T-cell (primary cell): ENCODE measurements around the gene PRSS22. TPM values are rescaled to one million over a fixed set of nuclear protein-coding genes. Genes with fewer than 3 reads are reported as not detected.

Experiments used
- ATAC-seq, 4 experiments: fragments of 200-7000 bp in 3 of 4; fragments of 150-1000 bp in 1 of 4; cut with Tn5 transposase; replicated peaks in 1 of 4; 1 replicate in 3 of 4; 2 replicates in 1 of 4; pipeline ENCODE4 v1.10.0; 2021; ENCODE audit warnings: moderate library complexity in 3 of 4, mild to moderate bottlenecking in 2 of 4, moderate number of reproducible peaks in 1 of 4
- CTCF ChIA-PET, 2 donors: fragments of 300-600 bp; sonication (Branson Sonifier 250); formaldehyde crosslinking; loops; one replicate each; lab custom pipeline; 2022; ENCODE audit warnings: antibody characterized with exemption in 2 of 2; lab: Charles Lee
- POLR2A ChIA-PET, 2 donors: fragments of 300-600 bp; sonication (Branson Sonifier 250); formaldehyde crosslinking; loops; one replicate each; lab custom pipeline; 2022; ENCODE audit warnings: antibody characterized with exemption in 2 of 2; lab: Charles Lee
- DNase-seq, 35 experiments: peaks; one replicate each; pipeline versions ENCODE4 v3.0.0 to v3.0.0-alpha.2; 2013 to 2023
- H3K27ac ChIP-seq: one replicate; pipeline ENCODE4 v1.5.1; 2013; ENCODE audit warnings: low read length
- H3K27me3 ChIP-seq, 2 experiments: replicated peaks in 1 of 2; 1 replicate in 1 of 2; 2 replicates in 1 of 2; pipeline versions ENCODE4 v1.6.1 to v1.7.0; 2013; ENCODE audit warnings: low read length in 1 of 2, mixed read lengths in 1 of 2; ENCODE audit not compliant: control insufficient read depth in 2 of 2, insufficient read depth in 2 of 2; ENCODE audit errors: extremely low read depth in 1 of 2
- H3K36me3 ChIP-seq, 2 donors: 1 replicate in 1 of 2; 2 replicates in 1 of 2; pipeline versions ENCODE4 v1.6.1 to v1.7.0; 2013; ENCODE audit warnings: low read length in 1 of 2; ENCODE audit not compliant: control insufficient read depth in 2 of 2, insufficient read depth in 1 of 2; ENCODE audit errors: extremely low read depth in 1 of 2
- H3K4me1 ChIP-seq, 2 experiments: 1 replicate in 1 of 2; 2 replicates in 1 of 2; pipeline versions ENCODE4 v1.6.1 to v1.7.0; 2013; ENCODE audit warnings: low read length in 2 of 2, mixed read lengths in 1 of 2; ENCODE audit not compliant: insufficient read depth in 2 of 2, control insufficient read depth in 1 of 2; ENCODE audit errors: extremely low read depth in 1 of 2
- H3K4me3 ChIP-seq, 2 donors: 1 replicate in 1 of 2; 2 replicates in 1 of 2; pipeline versions ENCODE4 v1.5.1 to v1.7.0; 2013; ENCODE audit warnings: mild to moderate bottlenecking in 2 of 2, low read length in 1 of 2, moderate library complexity in 1 of 2; ENCODE audit not compliant: control insufficient read depth in 1 of 2; ENCODE audit errors: extremely low read depth in 1 of 2
- H3K9me3 ChIP-seq: 2 replicates; pipeline ENCODE4 v1.7.0; 2013
- H3K27ac Mint-ChIP-seq, 2 donors: one replicate each; pipeline ENCODE4 v1.8.0; 2020 to 2021; ENCODE audit warnings: mild to moderate bottlenecking in 2 of 2, mixed read lengths in 2 of 2
- H3K27me3 Mint-ChIP-seq, 2 donors: one replicate each; pipeline ENCODE4 v1.8.0; 2021 to 2022; ENCODE audit warnings: mixed read lengths in 2 of 2
- H3K36me3 Mint-ChIP-seq: one replicate; pipeline ENCODE4 v1.8.0; 2021; ENCODE audit warnings: mixed read lengths
- H3K4me1 Mint-ChIP-seq, 3 donors: one replicate each; pipeline ENCODE4 v1.8.0; 2020 to 2022; ENCODE audit warnings: mixed read lengths in 3 of 3, mild to moderate bottlenecking in 1 of 3
- H3K4me3 Mint-ChIP-seq, 3 donors: one replicate each; pipeline ENCODE4 v1.8.0; 2020 to 2022; ENCODE audit warnings: mild to moderate bottlenecking in 3 of 3, mixed read lengths in 3 of 3, moderate library complexity in 3 of 3
- H3K9me3 Mint-ChIP-seq, 3 donors: one replicate each; pipeline ENCODE4 v1.8.0; 2020 to 2022; ENCODE audit warnings: mixed read lengths in 3 of 3
- WGBS: methylation state at CpG from one replicate; pipeline ENCODE4 v1.1.5; 2013; ENCODE audit warnings: missing lambda C conversion rate; ENCODE audit not compliant: insufficient coverage; 5-methylcytosine and 5-hydroxymethylcytosine counted together
- total RNA-seq, 35 experiments: library from RNA in 6 of 35; stranded (reverse) in 6 of 35; fragments of 120-200 nt in 1 of 35; gene quantifications; one replicate each; pipeline versions ENCODE4 v1.2.1 to v1.2.4 and lab custom pipeline; 2013 to 2026

Gene PRSS22
- total RNA-seq, 5 donors from 2014 or later (not counting 1 experiment from before 2014, with no cell fraction given), result 0.56 to 2.6 (median 1.4) TPM; not detected in 1

- Mint-ChIP-seq H3K9me3 (no peaks in the 10 kb centered on the region), H3K27ac (no peak overlapping the region), H3K36me3 (no peaks in the 10 kb centered on the region), H3K27me3 (no peaks in the 10 kb centered on the region), H3K4me1 (no peaks in the 10 kb centered on the region), H3K4me3 (no peak overlapping the region)
- WGBS, result 100% methylated on average over 1 of the region's 7 CpGs
- Histone ChIP-seq H3K27ac (no peak overlapping the region), H3K4me3 (no peak overlapping the region), H3K36me3 (peaks cover 6 to 10% of the 10 kb centered on the region in 2 donors), H3K9me3 (no peaks in the 10 kb centered on the region), H3K27me3 (no peaks in the 10 kb centered on the region), H3K4me1 (no peaks in the 10 kb centered on the region)
- POLR2A ChIA-PET, result no interaction called here
- peak in 1 of 35 experiments; percentile 15 for DNase-seq
- no peak for ATAC-seq
- CTCF ChIA-PET, result interaction anchor here in 1 of 2 donors (0.5 kb wide), 1 partner anchor 30 kb away, joined by 3 read pairs; no protein-coding TSS in a partner anchor
Observed at GRCh38 chr16:2897110-2897509, 39.1 kb upstream of the PRSS22 start.

- H3K36me3 ChIP-seq, result peaks cover 6 to 10% of the 10 kb centered on the region in 2 donors
- no peaks in the 10 kb centered on the region for H3K4me1 Mint-ChIP-seq
- no peaks in the 10 kb centered on the region for H3K27me3 Mint-ChIP-seq
- CTCF ChIA-PET, result no interaction called here
- no peaks in the 10 kb centered on the region for H3K36me3 Mint-ChIP-seq
- POLR2A ChIA-PET, result no interaction called here
- H3K9me3 ChIP-seq, result no peaks in the 10 kb centered on the region
- H3K27ac Mint-ChIP-seq, result no peak overlapping the region
- no peak for DNase-seq
- no peak overlapping the region for H3K27ac ChIP-seq
- H3K27me3 ChIP-seq, result no peaks in the 10 kb centered on the region
- no peak overlapping the region for H3K4me3 ChIP-seq
- WGBS, result 94% methylated on average over 17 of the region's 19 CpGs
- no peak for ATAC-seq
- H3K9me3 Mint-ChIP-seq, result no peaks in the 10 kb centered on the region
- no peaks in the 10 kb centered on the region for H3K4me1 ChIP-seq
- no peak overlapping the region for H3K4me3 Mint-ChIP-seq
Observed at GRCh38 chr16:2896480-2897010, 38.6 kb upstream of the PRSS22 start.

GRCh38 chr16:2895813-2896212, 37.8 kb upstream of the PRSS22 start:
- H3K27me3 Mint-ChIP-seq, result no peaks in the 10 kb centered on the region
- Histone ChIP-seq H3K9me3 (no peaks in the 10 kb centered on the region), H3K4me3 (no peak overlapping the region), H3K36me3 (peaks cover 9 to 10% of the 10 kb centered on the region in 2 donors), H3K4me1 (no peaks in the 10 kb centered on the region), H3K27ac (no peak overlapping the region), H3K27me3 (no peaks in the 10 kb centered on the region)
- H3K27ac Mint-ChIP-seq, result no peak overlapping the region
- ATAC-seq (no peak), DNase-seq (no peak)
- no peak overlapping the region for H3K4me3 Mint-ChIP-seq
- H3K4me1 Mint-ChIP-seq, result no peaks in the 10 kb centered on the region
- POLR2A ChIA-PET, result no interaction called here
- 100% methylated on average over 3 of the region's 4 CpGs for WGBS
- CTCF ChIA-PET, result no interaction called here
- H3K36me3 Mint-ChIP-seq, result no peaks in the 10 kb centered on the region
- no peaks in the 10 kb centered on the region for H3K9me3 Mint-ChIP-seq

GRCh38 chr16:2894231-2894630, 36.3 kb upstream of the PRSS22 start:
- Mint-ChIP-seq H3K4me1 (no peaks in the 10 kb centered on the region), H3K9me3 (no peaks in the 10 kb centered on the region), H3K27ac (no peak overlapping the region), H3K4me3 (no peak overlapping the region), H3K36me3 (no peaks in the 10 kb centered on the region), H3K27me3 (no peaks in the 10 kb centered on the region)
- Histone ChIP-seq H3K36me3 (peaks cover 9 to 10% of the 10 kb centered on the region in 2 donors), H3K27ac (no peak overlapping the region), H3K9me3 (no peaks in the 10 kb centered on the region), H3K27me3 (no peaks in the 10 kb centered on the region), H3K4me1 (no peaks in the 10 kb centered on the region), H3K4me3 (no peak overlapping the region)
- DNase-seq, result no peak
- ChIA-PET CTCF (no interaction called here), POLR2A (no interaction called here)
- 96% methylated on average over 27 of the region's 31 CpGs for WGBS
- no peak for ATAC-seq

- Mint-ChIP-seq H3K9me3 (no peaks in the 10 kb centered on the region), H3K4me3 (peak overlapping the region; percentile 82 to 93 (median 87)), H3K4me1 (peaks cover 0 to 23% (median 11%) of the 10 kb centered on the region in 3 donors), H3K27me3 (no peaks in the 10 kb centered on the region), H3K27ac (peak overlapping the region; percentile 81 to 84), H3K36me3 (no peaks in the 10 kb centered on the region)
- Histone ChIP-seq H3K27ac (no peak overlapping the region), H3K4me3 (peak overlapping the region; percentile 66 to 69), H3K27me3 (no peaks in the 10 kb centered on the region), H3K4me1 (peaks cover 5 to 18% of the 10 kb centered on the region in 2 experiments), H3K36me3 (no peaks in the 10 kb centered on the region), H3K9me3 (no peaks in the 10 kb centered on the region)
- ChIA-PET POLR2A (interaction anchor here in 1 of 2 donors (0.6 kb wide), 1 partner anchor 40 kb away, joined by 3 read pairs; no protein-coding TSS in a partner anchor), CTCF (interaction anchor here in 1 of 2 donors (0.5 to 2.0 kb wide), 3 partner anchors 9 to 202 kb away, joined by 3 to 7 read pairs (median 3); partner anchors contain the start of gene KCTD5)
- ATAC-seq, result no peak
- no peak for DNase-seq
- 88% methylated on average over 13 of the region's 18 CpGs for WGBS
Observed at GRCh38 chr16:2884041-2884451, 26.1 kb upstream of the PRSS22 start.

- Mint-ChIP-seq H3K27ac (peak overlapping the region; percentile 81 to 84), H3K4me3 (peak overlapping the region; percentile 87 to 93 (median 90)), H3K27me3 (no peaks in the 10 kb centered on the region), H3K9me3 (no peaks in the 10 kb centered on the region), H3K4me1 (peaks cover 0 to 21% (median 11%) of the 10 kb centered on the region in 3 donors), H3K36me3 (no peaks in the 10 kb centered on the region)
- 4% methylated on average over 8 of the region's 31 CpGs for WGBS
- H3K4me1 ChIP-seq, result peaks cover 5 to 18% of the 10 kb centered on the region in 2 experiments
- peak overlapping the region; percentile 66 to 69 for H3K4me3 ChIP-seq
- ATAC-seq (no peak), DNase-seq (peak in 6 of 35 experiments; percentile 5 to 28 (median 12))
- H3K27me3 ChIP-seq, result no peaks in the 10 kb centered on the region
- no peaks in the 10 kb centered on the region for H3K9me3 ChIP-seq
- ChIA-PET POLR2A (interaction anchor here (0.6 to 1.4 kb wide), 3 partner anchors 9 to 40 kb away, joined by 3 to 6 read pairs (median 3); partner anchors contain the start of gene FLYWCH1 (in 1 of the 2)), CTCF (interaction anchor here in 1 of 2 donors (0.5 to 2.0 kb wide), 8 partner anchors 10 to 201 kb away, joined by 3 to 15 read pairs (median 6); partner anchors contain the start of genes FLYWCH1 and KCTD5)
- H3K36me3 ChIP-seq, result no peaks in the 10 kb centered on the region
- H3K27ac ChIP-seq, result peak overlapping the region; percentile 83
Observed at GRCh38 chr16:2883458-2883908, 25.5 kb upstream of the PRSS22 start.
